CD4-positive, alpha-beta T cell treated with Interleukin-6 at 100 ng/mL for 8 hours (primary cell): ENCODE results near the gene KMT2C.
A peak's percentile ranks its signal among the peaks of the same experiment; 100 is the strongest.

Experiments used
- DNase-seq: peaks from one replicate; pipeline ENCODE4 v3.0.0-alpha.2; 2020; ENCODE audit warnings: mixed read lengths, low spot score

The KMT2C gene

DNA sequence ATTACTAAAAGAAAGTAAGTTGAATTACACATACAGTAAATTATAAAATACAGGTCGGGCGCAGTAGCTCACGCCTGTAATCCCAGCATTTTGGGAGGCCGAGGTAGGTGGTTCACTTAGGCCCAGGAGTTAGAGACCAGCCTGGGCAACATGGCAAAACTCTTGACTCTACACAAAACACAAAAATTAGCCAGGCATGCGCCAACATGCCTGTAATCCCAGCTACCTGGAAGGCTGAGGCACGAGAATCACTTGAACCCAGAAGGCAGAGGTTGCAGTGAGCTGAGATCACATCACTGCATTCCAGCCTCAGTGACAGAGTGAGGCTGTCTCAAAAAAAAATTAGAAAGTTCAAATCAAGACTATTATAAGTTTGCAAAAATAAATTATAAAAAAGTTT is 235.4 kb downstream of the KMT2C start:
- no peak for DNase-seq

DNA sequence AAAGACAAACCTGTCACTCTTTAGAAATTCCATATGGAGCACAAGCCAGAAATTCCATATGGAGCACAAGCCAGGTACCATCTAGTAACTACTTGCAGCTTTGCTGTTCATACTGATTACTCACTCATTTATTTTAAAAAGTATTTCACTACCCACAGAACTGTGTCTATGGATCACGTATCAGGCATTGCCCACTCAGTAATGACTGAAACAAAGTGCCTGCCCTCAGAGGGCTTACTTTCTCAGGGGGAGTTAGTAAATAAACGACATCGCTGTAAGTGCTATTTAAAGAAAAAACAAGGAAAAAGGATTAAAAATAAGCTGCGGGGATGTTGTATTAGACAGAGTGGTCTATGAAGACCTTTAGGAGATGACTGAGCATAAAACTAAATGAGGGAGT is 239.4 kb downstream of the KMT2C start:
- DNase-seq = no peak

DNA sequence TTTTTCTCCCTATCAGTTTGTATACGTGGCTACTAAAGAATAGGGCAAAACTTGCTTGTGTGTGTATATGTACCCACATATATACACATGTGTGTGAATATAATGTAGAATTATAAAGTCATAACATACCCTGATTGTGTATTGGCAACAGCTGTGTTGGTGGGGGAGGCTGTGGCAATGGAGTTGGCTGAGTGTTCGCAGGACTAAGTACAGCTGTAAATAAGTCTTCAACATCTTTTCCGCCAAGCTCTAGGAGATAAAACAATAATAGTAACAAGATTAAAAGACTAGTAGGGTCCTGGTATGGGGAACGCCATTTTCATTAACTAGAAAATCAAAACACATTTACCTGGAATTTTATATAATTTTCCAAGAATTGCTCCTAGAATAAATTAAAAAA is 241.9 kb downstream of the KMT2C start:
- DNase-seq = no peak

GRCh38 chr7:152189061-152189460 is 246.7 kb downstream of the KMT2C start:
- DNase-seq = no peak

GRCh38 chr7:152185558-152185957 is 250.2 kb downstream of the KMT2C start:
- no peak for DNase-seq

DNA sequence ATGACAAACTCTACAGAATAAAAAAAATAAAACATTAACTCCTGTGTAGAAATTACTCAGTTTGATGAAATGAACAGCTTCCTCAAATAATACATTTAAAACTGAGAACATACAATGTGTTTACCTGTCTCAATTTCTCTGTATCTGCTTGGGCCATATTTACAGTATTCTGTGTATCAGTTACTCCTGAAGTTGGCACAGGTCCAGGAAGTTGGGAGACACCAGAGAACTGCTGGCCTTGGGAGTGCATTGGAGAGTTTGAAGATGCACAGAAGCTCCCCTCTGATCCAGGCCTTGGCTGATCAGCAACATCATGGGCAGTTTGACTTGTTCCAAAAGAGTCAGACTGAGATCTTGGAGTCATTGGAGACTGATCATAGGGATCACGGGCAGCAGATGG is 255.2 kb downstream of the KMT2C start:
- no peak for DNase-seq

- DNase-seq = no peak
These were observed 255.8 kb downstream of the KMT2C start for GRCh38 chr7:152180048-152180447.

DNA sequence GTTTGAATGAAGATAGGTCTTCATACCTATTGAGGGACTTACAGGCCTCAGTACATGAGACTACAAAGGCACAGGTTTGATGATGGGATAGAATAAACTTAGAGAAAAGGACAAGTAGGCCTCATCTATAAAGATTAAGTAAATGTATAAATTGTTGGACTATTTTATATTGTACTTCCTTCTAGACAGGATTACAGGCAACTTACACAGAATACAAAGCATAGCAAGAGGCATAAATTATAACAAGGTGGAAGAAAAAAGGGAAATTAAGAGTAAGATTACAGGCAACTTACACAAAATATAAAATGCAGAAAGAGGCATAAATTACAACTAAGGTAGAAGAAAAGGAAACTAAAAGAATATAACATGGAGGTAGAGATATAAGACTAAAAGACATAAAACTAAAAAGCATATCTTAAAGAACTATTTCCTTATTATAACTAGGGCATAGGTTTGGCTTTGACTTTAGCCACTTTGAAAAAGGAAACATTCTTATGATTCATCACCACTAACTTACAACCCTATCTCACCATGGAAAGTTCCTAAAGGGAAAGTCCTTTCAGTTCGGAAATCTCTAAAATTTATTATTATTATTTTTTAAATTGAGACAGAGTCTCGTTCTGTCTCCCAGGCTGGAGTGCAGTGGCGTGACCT is 257.3 kb downstream of the KMT2C start:
- DNase-seq = no peak

DNA sequence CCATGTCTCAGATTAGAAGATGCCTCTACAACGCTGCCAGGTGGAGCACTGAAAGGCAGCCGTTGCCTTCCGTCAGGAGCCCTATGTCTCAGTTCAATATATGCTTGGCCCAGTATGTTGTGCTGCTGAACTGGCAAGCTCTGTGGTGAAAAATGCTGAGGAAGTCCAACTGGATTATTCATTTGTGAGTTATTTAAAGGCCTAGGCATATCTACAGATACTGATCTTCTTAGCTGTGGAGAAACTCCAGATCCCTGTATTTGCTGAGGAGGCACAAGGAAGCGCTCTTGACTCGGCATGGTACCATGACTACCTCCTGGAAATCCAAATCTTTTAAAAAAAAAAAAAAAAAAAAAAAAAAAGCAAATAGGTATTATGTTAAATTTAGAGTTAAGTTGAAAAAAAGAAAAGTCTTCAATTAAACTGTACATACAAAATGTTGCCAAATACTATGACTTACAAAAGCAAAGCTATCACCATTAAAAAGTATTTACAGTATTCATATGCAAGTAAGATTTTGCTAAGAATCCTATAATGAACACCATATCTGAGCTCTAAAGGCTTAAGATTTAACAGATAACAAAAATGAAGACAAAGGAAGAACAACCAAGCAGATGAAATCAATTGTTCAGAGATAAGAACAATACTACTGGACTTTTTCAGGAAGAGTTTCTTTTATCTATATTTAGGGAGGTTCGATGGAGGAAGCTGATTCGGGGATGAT is 258.0 kb downstream of the KMT2C start:
- DNase-seq = no peak

DNA sequence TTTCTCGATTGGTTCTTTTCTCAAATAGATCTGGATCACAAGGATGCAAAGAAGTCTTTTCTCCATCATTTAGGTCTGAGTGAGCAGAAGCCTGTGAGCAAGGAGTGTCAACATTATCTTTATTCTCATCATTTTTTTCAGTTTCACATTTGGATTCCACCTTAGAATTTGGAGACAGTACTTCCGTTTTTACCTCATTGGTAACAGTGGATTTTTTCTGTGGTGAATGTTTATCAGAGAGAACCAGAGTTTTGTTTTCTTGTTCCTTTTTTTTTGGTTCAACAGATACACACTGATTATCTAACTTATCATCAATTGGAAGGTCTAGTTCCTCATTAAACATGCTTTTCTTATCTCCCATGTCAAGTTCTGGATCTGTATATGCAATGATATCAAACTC is 259.0 kb downstream of the KMT2C start:
- DNase-seq = no peak

GRCh38 chr7:152173372-152174070 is 262.3 kb downstream of the KMT2C start:
- no peak for DNase-seq

- DNase-seq = no peak
These were observed 273.5 kb downstream of the KMT2C start for GRCh38 chr7:152162287-152162686.

- no peak for DNase-seq
These were observed 274.6 kb downstream of the KMT2C start for GRCh38 chr7:152161171-152161570.

DNA sequence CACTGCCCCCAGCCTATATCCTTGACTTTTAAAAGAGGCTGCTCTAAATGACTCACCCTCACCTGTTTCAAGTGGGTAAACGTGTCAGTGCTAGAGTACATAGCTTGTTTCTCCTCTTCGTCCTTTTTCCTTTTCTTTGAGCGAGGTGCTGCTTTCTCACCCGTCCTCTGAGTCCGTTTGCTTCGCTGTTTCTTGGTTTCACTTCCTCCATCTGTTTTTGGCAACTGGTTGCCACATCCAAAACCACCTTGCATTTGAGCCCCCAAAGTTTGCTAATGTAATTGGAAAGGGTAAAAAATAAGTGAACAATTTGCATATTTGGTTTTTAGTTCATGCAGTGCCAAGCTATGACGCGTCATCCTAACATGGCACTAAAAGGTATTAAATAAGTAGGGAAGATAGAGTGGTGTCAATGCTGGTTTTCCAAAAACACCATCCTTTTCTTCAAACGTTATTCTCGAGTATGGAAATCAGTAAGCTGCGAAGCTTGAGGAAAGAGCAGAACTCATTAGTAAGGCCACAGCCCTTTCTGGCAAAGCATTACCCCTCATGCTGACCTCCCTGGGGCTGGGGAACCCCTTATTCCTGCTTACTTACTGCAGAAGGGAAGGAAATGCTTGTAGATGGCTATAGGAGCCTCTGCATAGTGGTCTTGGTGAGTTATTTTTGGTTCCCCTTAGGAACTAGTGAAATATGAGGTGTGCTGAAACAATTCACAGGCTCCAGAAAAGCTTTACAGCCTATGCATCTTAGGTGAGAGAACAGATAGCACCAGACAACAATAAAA is 276.8 kb downstream of the KMT2C start:
- DNase-seq = no peak

GRCh38 chr7:152152267-152152666 is 283.5 kb downstream of the KMT2C start:
- DNase-seq = no peak

DNA sequence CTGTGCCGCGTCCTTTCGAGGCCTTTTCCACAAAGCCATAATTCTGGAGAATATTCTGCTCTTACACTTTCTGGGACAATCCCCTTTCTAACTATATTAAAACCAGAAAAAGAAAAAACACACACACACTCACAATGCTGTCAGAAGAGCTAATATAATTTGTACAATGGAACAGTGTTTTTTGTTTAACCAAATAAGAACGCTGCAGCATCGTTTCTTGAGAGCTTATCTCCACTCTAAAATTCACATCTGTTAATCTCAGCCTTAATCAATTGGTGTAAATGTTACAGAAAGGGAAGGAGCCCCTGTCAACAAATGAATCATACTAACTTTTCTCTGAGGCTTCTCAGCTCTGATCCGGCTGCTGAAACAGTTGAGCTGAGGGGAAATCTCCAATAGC is 286.4 kb downstream of the KMT2C start:
- DNase-seq = no peak

GRCh38 chr7:152148706-152149105 is 287.1 kb downstream of the KMT2C start:
- DNase-seq = no peak

GRCh38 chr7:152145853-152146466 is 289.8 kb downstream of the KMT2C start:
- DNase-seq = peak; percentile 41

- peak; percentile 28 for DNase-seq
These were observed 291.1 kb downstream of the KMT2C start for GRCh38 chr7:152144557-152145245.

DNA sequence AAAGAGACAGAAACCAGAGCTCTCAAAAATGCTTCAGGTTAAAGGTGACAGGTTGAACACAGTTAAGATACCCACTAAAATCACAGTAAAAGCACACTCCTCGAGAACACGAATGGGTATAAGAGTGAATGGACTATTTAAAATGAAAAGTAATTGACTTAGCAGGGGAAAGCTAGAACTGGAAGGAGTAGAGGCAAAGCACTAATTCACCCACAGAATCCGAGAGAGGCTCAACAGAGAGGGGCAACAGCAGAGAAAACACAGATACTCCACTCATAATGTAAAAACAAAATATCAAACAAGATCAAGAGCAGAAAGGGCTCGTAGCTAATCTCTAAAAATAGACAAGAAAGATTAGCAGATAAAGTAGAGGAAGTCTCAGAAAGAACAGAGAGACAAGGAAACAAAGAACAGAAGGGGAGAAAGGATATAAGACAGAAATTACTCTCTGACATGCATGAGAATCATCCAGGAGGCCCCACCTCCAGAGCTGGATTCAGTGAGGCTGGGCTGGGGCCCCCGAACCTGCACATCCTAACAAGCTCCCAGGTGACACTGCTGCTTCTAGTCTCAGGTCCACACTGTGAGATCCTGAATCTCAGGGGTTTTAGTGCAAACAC is 292.7 kb downstream of the KMT2C start:
- peak; percentile 15 for DNase-seq

GRCh38 chr7:152140560-152140959 is 295.2 kb downstream of the KMT2C start:
- no peak for DNase-seq
